ENCODE data around the gene C7orf33. TPM values are rescaled to one million over a fixed set of nuclear protein-coding genes. Genes with fewer than 3 reads are reported as not detected.
"Not testable (repeated sequence)": the region's sequence is repeated elsewhere in the genome, so short reads cannot be mapped to it uniquely, and the experiment has no call there.

The C7orf33 gene
- total RNA-seq, 1 donor from 2014 or later = not detected

- intact Hi-C loops (cut with micrococcal nuclease) = loop anchor here (5.0 kb wide), 1 partner anchor 48 kb away; no protein-coding TSS in a partner anchor
Measured at GRCh38 chr7:148579366-148579765, 11.2 kb upstream of the C7orf33 start.

GRCh38 chr7:148580446-148580845 lies 10.1 kb upstream of the C7orf33 start:
- intact Hi-C loops (cut with micrococcal nuclease) = no loop called here

GRCh38 chr7:148581624-148582023 lies 8.9 kb upstream of the C7orf33 start:
- intact Hi-C loops (cut with micrococcal nuclease) = no loop called here

GRCh38 chr7:148584154-148584827 lies 6.3 kb upstream of the C7orf33 start:
- intact Hi-C loops (cut with micrococcal nuclease) = no loop called here

- intact Hi-C loops (cut with micrococcal nuclease) = no loop called here
Measured at GRCh38 chr7:148585399-148585798, 5.2 kb upstream of the C7orf33 start.

GRCh38 chr7:148587076-148587475 lies 3.5 kb upstream of the C7orf33 start:
- intact Hi-C loops (cut with micrococcal nuclease) = no loop called here

GRCh38 chr7:148588168-148588567 lies 2.4 kb upstream of the C7orf33 start:
- intact Hi-C loops (cut with micrococcal nuclease) = no loop called here

- intact Hi-C loops (cut with micrococcal nuclease) = no loop called here
Measured at GRCh38 chr7:148588670-148589131, 1.9 kb upstream of the C7orf33 start.

GRCh38 chr7:148589640-148590039 lies 926 bp upstream of the C7orf33 start:
- intact Hi-C loops (cut with micrococcal nuclease) = no loop called here

- intact Hi-C loops (cut with micrococcal nuclease) = not testable (repeated sequence)
Measured at GRCh38 chr7:148596354-148596753, 5.8 kb downstream of the C7orf33 start.

GRCh38 chr7:148598351-148598750 lies 7.8 kb downstream of the C7orf33 start:
- intact Hi-C loops (cut with micrococcal nuclease) = no loop called here

GRCh38 chr7:148605350-148605749 lies 14.8 kb downstream of the C7orf33 start:
- intact Hi-C loops (cut with micrococcal nuclease) = no loop called here

GRCh38 chr7:148607151-148607661 lies 16.6 kb downstream of the C7orf33 start:
- intact Hi-C loops (cut with micrococcal nuclease) = no loop called here

GRCh38 chr7:148609045-148609725 lies 18.6 kb downstream of the C7orf33 start:
- intact Hi-C loops (cut with micrococcal nuclease) = no loop called here

GRCh38 chr7:148611692-148612091 lies 21.1 kb downstream of the C7orf33 start:
- intact Hi-C loops (cut with micrococcal nuclease) = no loop called here

GRCh38 chr7:148615085-148615730 lies 24.6 kb downstream of the C7orf33 start:
- intact Hi-C loops (cut with micrococcal nuclease) = no loop called here

- intact Hi-C loops (cut with micrococcal nuclease) = no loop called here
Measured at GRCh38 chr7:148620749-148621359, 30.3 kb downstream of the C7orf33 start.

GRCh38 chr7:148621563-148621962 lies 31.0 kb downstream of the C7orf33 start:
- intact Hi-C loops (cut with micrococcal nuclease) = no loop called here

- intact Hi-C loops (cut with micrococcal nuclease) = no loop called here
Measured at GRCh38 chr7:148622887-148623585, 32.5 kb downstream of the C7orf33 start.

- intact Hi-C loops (cut with micrococcal nuclease) = no loop called here
Measured at GRCh38 chr7:148623586-148624282, 33.2 kb downstream of the C7orf33 start.

All from T-helper 2 cell treated with Interferon-gamma antibody and Interleukin-4, amounts not matched to agents 100 ng/mL and 5 ng/mL, for 36 hours (primary cell).